ENCODE measurements around the gene NDUFV1.
A peak's percentile ranks its signal among the peaks of the same experiment; 100 is the strongest.

The NDUFV1 gene

GRCh38 chr11:67605231-67606011, 1.3 kb upstream of the NDUFV1 start:
- no peak for TF ChIP-seq CTCF (IDR thresholded peaks at IDR 0.05; ENCODE audit: low read length)
- no peak for TF ChIP-seq EZH2phosphoT487 (IDR thresholded peaks at IDR 0.05; ENCODE audit: low read length)
- no peak for TF ChIP-seq EZH2 (optimal IDR thresholded peaks at IDR 0.05; ENCODE audit: low read depth, low read length)
- Histone ChIP-seq H3K79me2 (ENCODE audit: low read length) (peaks cover 28% of the 10 kb centered on the region), H3F3A (ENCODE audit: insufficient read depth, low read length) (peaks cover 6% of the 10 kb centered on the region; the same call in 1 of the 2 replicates), H4K20me1 (ENCODE audit: insufficient read depth, low read length) (no peaks in the 10 kb centered on the region), H3K9me3 (replicated peaks; ENCODE audit: insufficient read depth, low read length) (no peaks in the 10 kb centered on the region), H3K4me3 (ENCODE audit: low read length) (no peak overlapping the region), H3K4me1 (ENCODE audit: low read length) (peaks cover 12% of the 10 kb centered on the region), H2AFZ (ENCODE audit: low read length) (no peak overlapping the region), H3K27ac (ENCODE audit: low read length) (no peak overlapping the region), H3K27me3 (replicated peaks; ENCODE audit: insufficient read depth, low read length) (no peaks in the 10 kb centered on the region), H3K9ac (ENCODE audit: low read length) (no peak overlapping the region), H3K9me2 (replicated peaks; ENCODE audit: insufficient read depth, low read length) (no peaks in the 10 kb centered on the region), H3K36me3 (replicated peaks; ENCODE audit: insufficient read depth, low read length) (no peaks in the 10 kb centered on the region; the same call in 1 of the 2 replicates), H3K4me2 (ENCODE audit: low read depth, low read length) (peak overlapping the region; percentile 82; the same call in 1 of the 2 replicates)
- DNase-seq: no peak

GRCh38 chr11:67606093-67606491, 644 bp upstream of the NDUFV1 start:
- H3K4me1 ChIP-seq (ENCODE audit: low read length): peaks cover 6% of the 10 kb centered on the region
- H3K36me3 ChIP-seq (replicated peaks; ENCODE audit: insufficient read depth, low read length): no peaks in the 10 kb centered on the region; the same call in 1 of the 2 replicates
- H2AFZ ChIP-seq (ENCODE audit: low read length): peak overlapping the region; percentile 89
- H3K9ac ChIP-seq (ENCODE audit: low read length): peak overlapping the region; percentile 55
- H4K20me1 ChIP-seq (ENCODE audit: insufficient read depth, low read length): no peaks in the 10 kb centered on the region
- no peaks in the 10 kb centered on the region for H3K27me3 ChIP-seq (replicated peaks; ENCODE audit: insufficient read depth, low read length)
- TF ChIP-seq EZH2 (optimal IDR thresholded peaks at IDR 0.05; ENCODE audit: low read depth, low read length): no peak
- no peak for TF ChIP-seq EZH2phosphoT487 (IDR thresholded peaks at IDR 0.05; ENCODE audit: low read length)
- TF ChIP-seq CTCF (IDR thresholded peaks at IDR 0.05; ENCODE audit: low read length): no peak
- DNase-seq: no peak
- H3K9me3 ChIP-seq (replicated peaks; ENCODE audit: insufficient read depth, low read length): no peaks in the 10 kb centered on the region
- peak overlapping the region; percentile 99 for H3K4me3 ChIP-seq (ENCODE audit: low read length)
- peak overlapping the region; percentile 27; the same call in 1 of the 2 replicates for H3K27ac ChIP-seq (ENCODE audit: low read length)
- no peaks in the 10 kb centered on the region for H3K9me2 ChIP-seq (replicated peaks; ENCODE audit: insufficient read depth, low read length)
- peaks cover 32% of the 10 kb centered on the region for H3K79me2 ChIP-seq (ENCODE audit: low read length)
- peak overlapping the region; percentile 82 for H3K4me2 ChIP-seq (ENCODE audit: low read depth, low read length)
- H3F3A ChIP-seq (ENCODE audit: insufficient read depth, low read length): peaks cover 6% of the 10 kb centered on the region; the same call in 1 of the 2 replicates

DNA sequence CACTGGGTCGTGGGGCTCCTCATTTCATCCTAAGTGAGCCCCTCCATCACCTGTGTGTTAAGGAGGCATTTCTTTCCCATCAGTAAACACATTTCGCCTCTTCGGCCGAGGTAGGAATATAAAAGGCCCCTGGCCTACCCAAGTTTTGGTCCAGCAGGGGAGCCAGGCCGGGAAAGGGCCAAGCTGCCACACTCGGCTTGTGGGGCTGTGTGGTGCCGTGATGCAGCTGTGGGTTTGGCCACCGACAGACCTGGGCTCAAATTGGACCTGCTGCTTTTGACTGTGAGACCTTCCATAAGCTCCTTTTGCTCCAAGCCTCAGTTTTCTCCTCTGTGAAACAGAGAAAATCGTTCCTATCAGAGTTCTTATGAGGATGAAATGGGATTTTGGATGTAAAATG, 771 bp downstream of the NDUFV1 start:
- Histone ChIP-seq H3K27ac (ENCODE audit: low read length) (peak overlapping the region; percentile 54; the same call in 1 of the 2 replicates), H3K4me3 (ENCODE audit: low read length) (peak overlapping the region; percentile 99), H3K9ac (ENCODE audit: low read length) (peak overlapping the region; percentile 98), H3K9me2 (replicated peaks; ENCODE audit: insufficient read depth, low read length) (no peaks in the 10 kb centered on the region), H4K20me1 (ENCODE audit: insufficient read depth, low read length) (no peaks in the 10 kb centered on the region), H3F3A (ENCODE audit: insufficient read depth, low read length) (peaks cover 6% of the 10 kb centered on the region; the same call in 1 of the 2 replicates), H3K9me3 (replicated peaks; ENCODE audit: insufficient read depth, low read length) (no peaks in the 10 kb centered on the region), H3K4me1 (ENCODE audit: low read length) (no peaks in the 10 kb centered on the region), H3K4me2 (ENCODE audit: low read depth, low read length) (peak overlapping the region; percentile 93), H3K79me2 (ENCODE audit: low read length) (peaks cover 32% of the 10 kb centered on the region), H3K27me3 (replicated peaks; ENCODE audit: insufficient read depth, low read length) (no peaks in the 10 kb centered on the region), H3K36me3 (replicated peaks; ENCODE audit: insufficient read depth, low read length) (no peaks in the 10 kb centered on the region; the same call in none of the 2 replicates), H2AFZ (ENCODE audit: low read length) (0 out of 2 replicates have a peak overlapping the region, but pooled peaks have one; percentile 33)
- DNase-seq: no peak
- TF ChIP-seq EZH2phosphoT487 (IDR thresholded peaks at IDR 0.05; ENCODE audit: low read length): no peak
- no peak for TF ChIP-seq CTCF (IDR thresholded peaks at IDR 0.05; ENCODE audit: low read length)
- TF ChIP-seq EZH2 (optimal IDR thresholded peaks at IDR 0.05; ENCODE audit: low read depth, low read length): no peak

Measured in MM.1S (cell line).